Stimulated activated naive CD8-positive, alpha-beta T cell treated with anti-CD3 and anti-CD28 coated beads, Interleukin-15, amount 100 ng/mL, for 72 hours (primary cell): ENCODE data around the gene CD300A.

Experiments used
- ATAC-seq: fragments of 150-1000 bp; cut with Tn5 transposase; 2 replicates; pipeline ENCODE4 v1.10.0; 2021; ENCODE audit warnings: mild to moderate bottlenecking, moderate library complexity
- DNase-seq, 2 donors: peaks; one replicate each; pipeline ENCODE4 v3.0.0; 2021 to 2022
- H3K27ac Mint-ChIP-seq, 2 donors: one replicate each; pipeline ENCODE4 v1.8.0; 2022; ENCODE audit warnings: mild to moderate bottlenecking in 2 of 2, mixed read lengths in 2 of 2, moderate library complexity in 2 of 2
- H3K27me3 Mint-ChIP-seq: one replicate; pipeline ENCODE4 v1.8.0; 2022; ENCODE audit warnings: mixed read lengths
- H3K4me1 Mint-ChIP-seq: one replicate; pipeline ENCODE4 v1.8.0; 2022; ENCODE audit warnings: mild to moderate bottlenecking, mixed read lengths
- H3K4me3 Mint-ChIP-seq, 2 donors: one replicate each; pipeline ENCODE4 v1.8.0; 2022; ENCODE audit warnings: mild to moderate bottlenecking in 2 of 2, mixed read lengths in 2 of 2, moderate library complexity in 1 of 2
- H3K9me3 Mint-ChIP-seq, 2 donors: one replicate each; pipeline ENCODE4 v1.8.0; 2022; ENCODE audit warnings: mixed read lengths in 2 of 2

CD300A gene

DNA sequence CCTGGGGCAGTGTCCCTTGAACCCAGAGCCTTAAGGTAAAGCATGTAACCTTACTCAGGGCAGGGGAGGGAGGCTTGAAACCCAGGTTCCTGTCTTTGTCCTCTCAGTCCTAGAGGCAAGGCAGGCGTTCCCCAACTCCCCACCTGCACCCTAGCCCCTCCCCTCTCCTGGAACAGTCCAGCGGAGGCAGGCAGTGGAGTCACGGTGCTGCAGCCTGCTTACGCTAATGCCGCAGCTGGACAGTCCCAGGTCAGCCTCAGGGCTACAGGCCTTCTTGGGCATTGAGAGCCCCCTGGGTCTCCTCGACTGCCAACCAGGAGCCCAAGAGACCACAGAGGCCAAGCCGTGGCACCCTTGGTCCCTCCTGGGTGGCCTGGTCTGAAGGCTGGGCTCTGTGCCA is 6.8 kb upstream of the CD300A start:
- Mint-ChIP-seq H3K9me3 (no peaks in the 10 kb centered on the region), H3K4me1 (peaks cover 35% of the 10 kb centered on the region), H3K4me3 (no peak overlapping the region), H3K27me3 (no peaks in the 10 kb centered on the region), H3K27ac (no peak overlapping the region)
- ATAC-seq (no peak), DNase-seq (no peak)

DNA sequence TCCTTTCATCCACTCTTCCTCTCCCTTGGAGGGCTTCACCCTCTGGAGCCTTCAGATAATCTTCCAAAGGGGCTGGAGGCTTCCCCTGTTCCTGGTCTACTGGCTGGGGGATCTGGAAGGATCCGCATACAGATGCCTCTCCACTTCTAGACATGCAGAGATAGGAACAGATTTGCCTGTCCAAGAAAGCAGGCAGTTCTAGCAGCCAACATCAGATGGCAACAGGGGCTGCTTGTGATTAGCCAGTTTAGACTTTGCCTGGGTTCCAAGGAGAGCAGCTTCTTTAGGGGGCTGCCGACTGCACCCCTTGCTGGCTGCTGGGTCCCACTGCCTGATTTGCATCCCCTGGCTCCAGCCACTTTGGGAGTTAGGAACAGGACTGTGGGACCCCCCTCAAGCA is 6.2 kb upstream of the CD300A start:
- no peak for ATAC-seq
- H3K4me1 Mint-ChIP-seq, result peaks cover 31% of the 10 kb centered on the region
- no peak overlapping the region for H3K27ac Mint-ChIP-seq
- no peak for DNase-seq
- H3K9me3 Mint-ChIP-seq, result no peaks in the 10 kb centered on the region
- H3K4me3 Mint-ChIP-seq, result no peak overlapping the region
- no peaks in the 10 kb centered on the region for H3K27me3 Mint-ChIP-seq

DNA sequence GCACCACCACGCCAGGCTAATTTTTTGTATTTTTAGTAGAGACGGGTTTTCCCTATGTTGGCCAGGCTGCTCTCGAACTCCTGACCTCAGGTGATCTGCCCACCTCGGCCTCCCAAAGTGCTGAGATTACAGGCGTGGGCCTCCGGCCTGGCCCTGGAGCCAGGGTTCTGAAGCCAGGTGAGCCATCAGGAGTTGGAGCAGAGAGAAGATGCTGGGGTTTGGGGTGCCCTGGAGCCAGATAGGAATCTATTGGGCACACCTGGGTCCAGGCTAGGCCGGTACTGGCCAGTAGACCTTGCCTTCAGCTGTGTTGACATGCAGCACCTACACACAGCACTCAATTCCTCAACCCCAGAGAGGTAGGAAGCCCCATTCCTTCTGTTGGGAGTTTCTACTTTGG is 5.4 kb upstream of the CD300A start:
- H3K27me3 Mint-ChIP-seq, result no peaks in the 10 kb centered on the region
- DNase-seq (no peak), ATAC-seq (no peak)
- no peaks in the 10 kb centered on the region for H3K9me3 Mint-ChIP-seq
- no peak overlapping the region for H3K27ac Mint-ChIP-seq
- no peak overlapping the region for H3K4me3 Mint-ChIP-seq
- peaks cover 31% of the 10 kb centered on the region for H3K4me1 Mint-ChIP-seq

DNA sequence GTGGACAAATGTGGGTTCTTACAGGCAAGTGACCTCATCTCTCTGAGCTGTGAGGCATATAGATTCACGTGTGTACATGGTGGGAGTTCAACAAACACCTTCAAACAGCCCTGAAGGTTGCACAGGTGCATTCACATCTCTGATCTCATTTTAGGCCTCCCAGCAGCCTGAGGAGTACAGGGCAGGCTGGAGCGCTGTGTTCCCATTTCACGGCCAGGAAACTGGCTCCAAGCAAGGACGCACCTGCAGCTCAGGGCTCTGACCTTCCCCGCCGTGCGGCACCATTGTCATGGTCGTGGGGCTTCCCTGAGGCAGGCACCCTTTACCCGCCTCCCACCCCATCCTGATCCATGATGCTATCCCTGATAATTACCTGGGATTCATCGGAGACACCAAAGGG is 4.8 kb upstream of the CD300A start:
- H3K27me3 Mint-ChIP-seq, result no peaks in the 10 kb centered on the region
- H3K4me1 Mint-ChIP-seq, result peaks cover 32% of the 10 kb centered on the region
- no peak overlapping the region for H3K27ac Mint-ChIP-seq
- H3K9me3 Mint-ChIP-seq, result no peaks in the 10 kb centered on the region
- ATAC-seq (no peak), DNase-seq (no peak)
- H3K4me3 Mint-ChIP-seq, result no peak overlapping the region

DNA sequence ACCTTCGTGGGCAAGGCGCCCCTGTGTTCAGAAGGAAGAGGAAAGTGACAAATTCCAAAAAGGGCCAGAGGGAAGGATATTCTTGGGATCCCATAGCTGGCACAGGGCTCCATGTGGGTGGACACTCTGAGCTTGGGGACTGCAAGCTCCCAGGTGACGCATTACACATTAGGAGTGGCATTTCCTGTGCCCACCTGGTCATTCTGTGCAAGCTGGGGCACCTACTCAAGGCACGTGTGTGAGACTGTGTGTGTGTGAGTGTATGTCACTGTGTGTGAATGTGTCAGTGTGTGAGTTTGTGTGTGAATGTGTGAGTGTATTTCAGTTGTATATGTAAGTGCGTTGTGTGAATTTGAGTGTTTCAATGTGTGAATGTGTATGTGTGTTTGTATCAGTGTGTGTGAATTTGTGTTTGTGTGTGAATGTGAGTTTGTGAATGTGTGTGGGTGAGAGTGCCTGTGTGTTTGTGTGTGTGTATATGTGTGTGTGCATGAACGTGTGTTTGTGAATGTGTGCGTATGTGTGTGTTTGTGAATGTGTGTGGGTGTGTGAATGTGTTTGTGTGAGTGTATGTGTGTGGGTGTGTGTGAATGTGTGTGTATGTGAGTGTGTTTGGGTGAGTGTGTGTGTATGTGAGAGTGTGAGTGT is 1.6 kb upstream of the CD300A start:
- ATAC-seq, result no peak
- H3K27me3 Mint-ChIP-seq, result no peaks in the 10 kb centered on the region

DNA sequence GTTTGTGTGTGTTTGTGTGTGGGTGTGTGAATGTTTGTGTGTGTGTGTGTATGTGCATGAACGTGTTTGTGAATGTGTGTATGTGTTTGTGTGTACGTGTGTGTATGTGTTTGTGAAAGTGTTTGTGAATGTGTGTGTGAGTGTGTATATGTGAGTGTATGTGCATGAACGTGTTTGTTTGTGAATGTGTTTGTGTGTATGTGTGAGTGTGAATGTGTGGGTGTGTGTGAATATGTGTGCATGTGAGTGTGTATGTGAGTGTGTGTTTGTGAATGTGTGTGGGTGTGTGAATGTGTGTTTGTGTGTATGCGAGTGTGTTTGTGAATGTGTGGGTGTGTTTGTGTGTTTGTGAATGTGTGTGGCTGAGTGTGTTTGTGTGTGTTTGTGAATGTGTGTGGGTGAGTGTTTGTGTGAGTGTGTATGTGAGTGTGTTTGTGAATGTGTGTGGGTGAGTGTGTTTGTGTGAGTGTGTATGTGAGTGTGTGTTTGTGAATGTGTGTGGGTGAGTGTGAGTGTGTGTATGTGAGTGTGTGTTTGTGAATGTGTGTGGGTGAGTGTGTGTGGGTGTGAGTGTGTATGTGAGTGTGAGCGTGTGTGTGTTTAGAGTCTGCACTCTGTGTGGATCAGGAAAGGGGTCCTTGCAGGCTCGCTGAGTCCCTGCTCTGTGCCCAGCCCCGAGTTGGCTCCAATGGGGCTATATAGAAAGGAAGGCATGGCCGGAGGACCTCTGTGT is 890 bp upstream of the CD300A start:
- Mint-ChIP-seq H3K27me3 (no peaks in the 10 kb centered on the region), H3K4me1 (peaks cover 46% of the 10 kb centered on the region), H3K9me3 (no peaks in the 10 kb centered on the region), H3K4me3 (no peak overlapping the region), H3K27ac (no peak overlapping the region)
- no peak for ATAC-seq
- DNase-seq, result no peak

More for the DNA sequence above, 1.6 kb upstream of the CD300A start:
- no peak overlapping the region for H3K4me3 Mint-ChIP-seq
- peaks cover 39% of the 10 kb centered on the region for H3K4me1 Mint-ChIP-seq
- no peak overlapping the region for H3K27ac Mint-ChIP-seq
- DNase-seq, result no peak
- H3K9me3 Mint-ChIP-seq, result no peaks in the 10 kb centered on the region

DNA sequence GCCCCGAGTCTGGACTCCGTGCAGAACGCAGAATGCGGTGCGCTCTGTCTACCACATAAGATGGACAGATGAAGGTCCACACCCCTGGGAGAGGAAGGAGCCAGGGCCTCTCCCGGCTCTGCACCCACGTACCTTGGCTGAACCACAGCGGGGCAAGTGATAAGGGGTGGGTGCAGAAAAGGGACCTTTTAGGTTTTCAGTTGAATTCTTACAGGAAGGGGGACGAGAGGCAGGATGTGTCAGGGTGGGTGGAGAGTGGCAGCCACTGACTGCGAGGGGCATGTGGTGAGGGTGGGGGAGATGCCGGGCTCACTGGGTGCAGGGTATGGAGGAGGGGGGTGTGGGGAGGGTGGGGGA is 372 bp downstream of the CD300A start:
- ATAC-seq (peak; percentile 25), DNase-seq (no peak)
- Mint-ChIP-seq H3K4me3 (no peak overlapping the region), H3K27ac (no peak overlapping the region), H3K27me3 (no peaks in the 10 kb centered on the region), H3K4me1 (peaks cover 55% of the 10 kb centered on the region), H3K9me3 (no peaks in the 10 kb centered on the region)

DNA sequence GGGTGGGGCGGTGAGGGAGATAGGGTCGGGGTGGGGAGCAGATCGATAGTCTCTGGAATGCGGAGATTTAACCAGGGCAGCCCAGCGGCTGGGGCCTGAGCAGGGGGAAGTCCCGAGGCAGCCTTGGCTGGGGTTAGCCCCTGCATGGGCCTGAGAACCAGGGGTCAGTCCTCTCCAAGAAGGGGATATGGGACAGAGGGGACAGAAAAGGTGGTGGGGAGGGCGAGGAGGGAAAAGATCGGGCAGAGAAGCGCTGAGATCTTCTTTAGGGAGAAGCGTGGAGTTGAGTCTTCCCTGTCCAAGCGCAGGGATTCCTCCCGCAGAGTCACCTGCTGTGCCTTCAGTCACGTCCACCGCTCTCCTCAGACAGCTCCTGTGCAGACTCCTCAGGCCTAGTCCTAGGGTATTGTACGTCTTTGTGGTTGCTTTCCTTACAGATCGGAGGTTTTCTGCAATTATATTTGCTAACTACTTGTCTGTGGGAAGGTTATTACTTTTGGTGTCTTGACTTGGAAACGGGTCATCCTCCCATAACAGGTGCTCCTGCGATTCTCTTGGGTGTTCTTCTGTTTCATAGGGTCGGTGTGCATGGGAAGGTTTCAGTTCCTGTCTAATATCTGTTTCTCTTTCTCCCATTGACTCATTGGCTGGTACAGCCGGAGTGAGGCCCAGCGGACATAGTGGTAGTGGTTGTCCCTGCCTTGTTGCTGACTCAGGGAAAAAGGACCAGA is 952 bp downstream of the CD300A start:
- no peak overlapping the region for H3K27ac Mint-ChIP-seq
- no peak for DNase-seq
- H3K27me3 Mint-ChIP-seq, result no peaks in the 10 kb centered on the region
- H3K9me3 Mint-ChIP-seq, result no peaks in the 10 kb centered on the region
- peak; percentile 11 for ATAC-seq
- H3K4me3 Mint-ChIP-seq, result no peak overlapping the region
- peaks cover 55% of the 10 kb centered on the region for H3K4me1 Mint-ChIP-seq

DNA sequence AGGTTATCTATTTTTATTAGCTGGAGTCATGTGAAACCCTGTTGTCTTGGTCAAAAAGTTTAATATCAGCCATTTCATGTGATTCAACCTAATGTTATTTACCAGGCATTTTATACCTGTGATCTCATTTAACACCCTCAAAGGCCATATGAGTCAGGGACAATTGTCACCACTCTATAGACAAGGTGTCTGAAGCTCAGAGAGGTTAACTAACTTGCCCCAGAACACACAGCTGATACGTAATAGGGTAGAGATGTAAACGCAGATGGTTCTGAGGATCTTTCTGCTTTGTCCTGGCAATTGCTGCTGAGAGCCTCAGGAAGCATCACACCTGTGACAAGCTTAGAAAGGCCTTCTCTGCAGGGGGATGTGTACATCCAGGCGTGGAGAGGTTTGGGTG is 4.9 kb downstream of the CD300A start:
- Mint-ChIP-seq H3K4me1 (peaks cover 65% of the 10 kb centered on the region), H3K27ac (no peak overlapping the region), H3K9me3 (peaks cover 4 to 18% of the 10 kb centered on the region in 2 donors), H3K27me3 (no peaks in the 10 kb centered on the region), H3K4me3 (no peak overlapping the region)
- ATAC-seq (no peak), DNase-seq (no peak)

DNA sequence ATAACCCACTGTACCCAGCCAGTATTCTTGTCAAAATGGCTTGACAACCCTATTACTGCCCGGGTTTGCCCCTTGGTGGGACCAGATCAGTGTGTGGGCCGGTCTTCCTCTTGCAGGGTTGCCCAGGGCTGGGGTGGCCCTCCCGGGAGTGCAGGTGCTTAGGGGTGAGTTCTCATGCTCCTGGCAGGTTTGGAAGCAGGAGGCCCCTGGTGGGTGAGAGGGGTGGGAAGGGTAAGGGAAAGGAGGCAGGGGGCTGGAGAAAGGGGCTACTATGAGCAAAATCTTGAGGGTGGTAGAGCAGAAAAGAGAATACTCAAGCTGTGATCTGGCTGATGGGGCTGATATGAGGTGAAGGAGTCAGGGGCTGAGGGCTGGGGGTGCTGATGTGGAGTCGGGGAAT is 6.5 kb downstream of the CD300A start:
- ATAC-seq, result peak; percentile 22
- H3K4me3 Mint-ChIP-seq, result no peak overlapping the region
- no peaks in the 10 kb centered on the region for H3K27me3 Mint-ChIP-seq
- no peak for DNase-seq
- H3K9me3 Mint-ChIP-seq, result peaks cover 9 to 23% of the 10 kb centered on the region in 2 donors
- H3K27ac Mint-ChIP-seq, result no peak overlapping the region
- peaks cover 57% of the 10 kb centered on the region for H3K4me1 Mint-ChIP-seq

DNA sequence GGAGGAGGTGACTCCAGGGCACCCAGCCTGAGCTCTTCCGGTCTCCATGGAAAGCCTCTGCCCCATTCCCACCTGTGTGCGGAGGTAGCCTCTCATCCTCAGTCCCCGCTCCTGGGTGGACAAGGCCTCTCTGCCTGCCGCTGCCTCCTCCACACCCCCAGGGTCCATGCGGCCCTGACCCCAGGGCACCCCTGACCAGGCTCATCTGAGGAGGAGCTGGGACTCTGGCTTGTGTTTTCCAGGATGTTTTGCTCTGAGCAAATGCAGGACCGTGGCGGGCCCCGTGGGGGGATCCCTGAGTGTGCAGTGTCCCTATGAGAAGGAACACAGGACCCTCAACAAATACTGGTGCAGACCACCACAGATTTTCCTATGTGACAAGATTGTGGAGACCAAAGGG is 6.9 kb downstream of the CD300A start:
- peaks cover 61% of the 10 kb centered on the region for H3K4me1 Mint-ChIP-seq
- peak overlapping the region in 1 of 2 donors; percentile 79 for H3K4me3 Mint-ChIP-seq
- DNase-seq (no peak), ATAC-seq (no peak)
- H3K9me3 Mint-ChIP-seq, result peaks cover 9 to 23% of the 10 kb centered on the region in 2 donors
- no peak overlapping the region for H3K27ac Mint-ChIP-seq
- H3K27me3 Mint-ChIP-seq, result no peaks in the 10 kb centered on the region

DNA sequence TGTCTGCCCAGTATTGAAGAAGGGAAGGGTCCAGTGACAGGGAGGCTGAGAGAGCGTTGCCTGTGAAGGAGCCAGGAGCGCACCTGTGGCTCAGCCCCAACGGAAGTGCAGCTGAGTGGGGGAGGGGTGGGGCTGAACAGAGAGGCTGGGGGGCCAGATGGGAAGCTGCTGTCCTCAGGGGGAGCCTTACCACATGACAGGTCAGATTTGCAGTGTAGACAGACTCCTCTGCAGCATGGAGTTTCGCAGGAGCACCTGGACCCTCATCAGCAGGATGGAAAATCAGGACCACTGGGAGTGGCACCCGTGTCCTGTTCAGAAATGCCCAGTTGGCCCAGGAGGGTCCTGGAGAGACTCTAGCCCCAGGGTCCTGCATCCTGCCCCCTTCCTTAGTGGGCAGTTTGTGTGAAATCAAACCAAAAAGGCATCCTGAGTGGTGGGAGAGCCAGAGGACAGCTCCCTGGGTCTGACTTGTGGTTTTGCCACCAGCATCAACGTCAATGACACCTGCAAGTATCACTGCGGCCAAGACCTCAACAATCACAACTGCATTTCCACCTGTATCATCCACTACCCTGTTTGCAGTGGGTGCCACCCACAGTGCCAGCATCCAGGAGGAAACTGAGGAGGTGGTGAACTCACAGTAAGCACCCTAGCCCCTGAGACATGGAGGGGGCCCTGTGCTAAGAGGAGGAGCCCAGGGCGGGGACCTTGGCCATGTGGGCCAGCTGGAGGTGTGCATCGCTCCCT is 7.8 kb downstream of the CD300A start:
- peak overlapping the region; percentile 42 to 79 for H3K4me3 Mint-ChIP-seq
- ATAC-seq, result peak; percentile 41
- no peaks in the 10 kb centered on the region for H3K27me3 Mint-ChIP-seq
- no peak for DNase-seq
- peaks cover 71% of the 10 kb centered on the region for H3K4me1 Mint-ChIP-seq
- H3K9me3 Mint-ChIP-seq, result peaks cover 9 to 23% of the 10 kb centered on the region in 2 donors
- H3K27ac Mint-ChIP-seq, result peak overlapping the region in 1 of 2 donors; percentile 87

DNA sequence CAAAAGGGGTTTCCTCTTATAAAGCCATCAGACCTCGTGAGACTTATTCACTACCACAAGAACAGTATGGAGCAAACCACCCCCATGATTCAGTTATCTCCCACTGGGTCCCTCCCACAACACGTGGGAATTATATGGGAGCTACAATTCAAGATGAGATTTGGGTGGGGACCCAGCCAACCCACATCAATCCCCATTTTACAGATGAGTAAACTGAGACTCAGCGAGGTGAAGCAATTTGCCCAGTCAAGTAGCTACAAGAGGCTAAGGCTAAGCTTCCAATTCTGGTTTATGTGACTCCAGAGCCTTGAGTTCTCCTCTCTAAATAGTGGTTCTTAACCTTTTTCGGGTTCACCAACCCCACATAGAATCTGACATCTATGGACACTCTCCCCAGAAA is 8.8 kb downstream of the CD300A start:
- H3K27ac Mint-ChIP-seq, result no peak overlapping the region
- ATAC-seq (no peak), DNase-seq (no peak)
- H3K4me1 Mint-ChIP-seq, result peaks cover 71% of the 10 kb centered on the region
- H3K27me3 Mint-ChIP-seq, result no peaks in the 10 kb centered on the region
- peaks cover 9 to 23% of the 10 kb centered on the region in 2 donors for H3K9me3 Mint-ChIP-seq
- H3K4me3 Mint-ChIP-seq, result no peak overlapping the region

DNA sequence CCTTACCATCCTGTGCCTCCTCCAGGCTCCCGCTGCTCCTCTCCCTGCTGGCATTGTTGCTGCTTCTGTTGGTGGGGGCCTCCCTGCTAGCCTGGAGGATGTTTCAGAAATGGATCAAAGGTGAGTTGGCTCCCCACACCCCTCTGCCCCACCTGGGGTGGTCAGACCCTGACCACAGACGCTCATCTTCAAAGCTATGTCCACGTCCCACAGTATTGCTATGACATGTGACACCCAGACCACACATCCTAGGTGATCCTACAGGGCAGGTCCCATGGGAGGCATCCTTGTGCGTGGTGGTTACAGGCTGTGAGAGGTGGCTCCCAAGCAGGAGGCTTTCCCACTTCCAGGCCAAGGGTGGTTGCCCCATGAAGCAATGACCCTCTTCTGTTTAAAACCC is 11.0 kb downstream of the CD300A start:
- ATAC-seq (no peak), DNase-seq (no peak)
- Mint-ChIP-seq H3K27me3 (no peaks in the 10 kb centered on the region), H3K9me3 (peaks cover 9 to 23% of the 10 kb centered on the region in 2 donors), H3K4me1 (peaks cover 67% of the 10 kb centered on the region), H3K4me3 (no peak overlapping the region), H3K27ac (no peak overlapping the region)

DNA sequence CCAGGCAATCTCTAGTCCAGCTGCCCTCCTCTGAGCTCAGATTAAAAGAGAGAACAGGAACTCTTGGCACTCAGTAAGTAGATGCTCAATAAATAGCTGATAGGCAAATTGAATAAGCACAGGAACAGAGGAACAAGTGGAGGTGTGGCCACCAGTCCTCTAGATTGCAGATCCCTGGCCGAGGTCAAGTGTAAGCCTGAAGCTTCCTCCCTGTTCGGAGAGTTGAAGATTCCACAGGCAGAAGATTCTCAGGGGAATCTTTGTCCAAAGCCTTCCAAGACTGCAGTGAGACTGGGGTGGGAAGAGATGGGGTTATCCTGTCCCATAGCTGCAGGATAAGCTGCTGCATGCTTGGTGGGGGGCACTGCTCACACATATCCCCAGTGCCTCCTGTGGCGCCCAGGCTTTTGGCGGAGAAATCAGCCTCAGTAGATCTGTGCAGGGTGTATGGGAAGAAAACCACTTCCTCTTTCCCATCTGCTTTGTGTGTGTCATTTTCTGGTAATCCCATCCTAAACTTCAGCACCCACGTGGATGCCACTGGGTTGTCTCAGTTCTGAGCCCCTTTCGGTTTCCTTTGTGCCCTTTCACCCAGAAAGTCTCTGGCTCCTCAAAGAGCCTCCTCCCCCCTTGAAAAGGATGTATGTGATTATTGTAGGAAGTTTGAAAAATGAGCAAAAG is 12.1 kb downstream of the CD300A start:
- ATAC-seq, result peak; percentile 85
- H3K27ac Mint-ChIP-seq, result peak overlapping the region; percentile 23 to 80

More for the DNA sequence above, 12.1 kb downstream of the CD300A start:
- peaks cover 9 to 23% of the 10 kb centered on the region in 2 donors for H3K9me3 Mint-ChIP-seq
- peak overlapping the region; percentile 47 to 61 for H3K4me3 Mint-ChIP-seq
- DNase-seq, result peak in 1 of 2 donors; percentile 48
- peaks cover 55% of the 10 kb centered on the region for H3K4me1 Mint-ChIP-seq
- no peaks in the 10 kb centered on the region for H3K27me3 Mint-ChIP-seq
